T-helper 1 cell treated with Interleukin-12 subunit alpha and Interleukin-12 subunit beta and Interleukin-4 antibody, amounts not matched to agents 30 μg/mL and 1 μg/mL, for 36 hours (primary cell): ENCODE data around the gene FCN3.
A peak's percentile ranks its signal among the peaks of the same experiment; 100 is the strongest.

Experiments used
- H3K27ac Mint-ChIP-seq: one replicate; pipeline ENCODE4 v1.8.0; 2021; ENCODE audit warnings: mild to moderate bottlenecking, mixed read lengths
- H3K27me3 Mint-ChIP-seq: one replicate; pipeline ENCODE4 v1.8.0; 2021; ENCODE audit warnings: low read depth, mixed read lengths
- H3K36me3 Mint-ChIP-seq: one replicate; pipeline ENCODE4 v1.8.0; 2021; ENCODE audit warnings: low read depth, mixed read lengths
- H3K4me1 Mint-ChIP-seq: one replicate; pipeline ENCODE4 v1.8.0; 2021; ENCODE audit warnings: low read depth, mixed read lengths
- H3K4me3 Mint-ChIP-seq: one replicate; pipeline ENCODE4 v1.8.0; 2021; ENCODE audit warnings: mild to moderate bottlenecking, moderate library complexity, mixed read lengths
- H3K9me3 Mint-ChIP-seq: one replicate; pipeline ENCODE4 v1.8.0; 2021; ENCODE audit warnings: mixed read lengths

The FCN3 gene

GRCh38 chr1:27360159-27361043, 14.2 kb downstream of the FCN3 start:
- Mint-ChIP-seq H3K9me3 (no peaks in the 10 kb centered on the region), H3K27ac (peak overlapping the region; percentile 18), H3K36me3 (peaks cover 3% of the 10 kb centered on the region), H3K27me3 (no peaks in the 10 kb centered on the region), H3K4me3 (peak overlapping the region; percentile 72), H3K4me1 (peaks cover 23% of the 10 kb centered on the region)

- Mint-ChIP-seq H3K4me1 (peaks cover 20% of the 10 kb centered on the region), H3K4me3 (peak overlapping the region; percentile 72), H3K36me3 (peaks cover 3% of the 10 kb centered on the region), H3K9me3 (no peaks in the 10 kb centered on the region), H3K27me3 (no peaks in the 10 kb centered on the region), H3K27ac (peak overlapping the region; percentile 18)
Observed at GRCh38 chr1:27359822-27360158, 14.8 kb downstream of the FCN3 start.

- H3K27ac Mint-ChIP-seq, result no peak overlapping the region
- peaks cover 3% of the 10 kb centered on the region for H3K36me3 Mint-ChIP-seq
- no peak overlapping the region for H3K4me3 Mint-ChIP-seq
- no peaks in the 10 kb centered on the region for H3K9me3 Mint-ChIP-seq
- H3K4me1 Mint-ChIP-seq, result peaks cover 20% of the 10 kb centered on the region
- no peaks in the 10 kb centered on the region for H3K27me3 Mint-ChIP-seq
Observed at GRCh38 chr1:27358928-27359313, 15.7 kb downstream of the FCN3 start.

- Mint-ChIP-seq H3K4me3 (no peak overlapping the region), H3K27ac (no peak overlapping the region), H3K9me3 (no peaks in the 10 kb centered on the region), H3K27me3 (no peaks in the 10 kb centered on the region), H3K4me1 (peaks cover 20% of the 10 kb centered on the region), H3K36me3 (peaks cover 3% of the 10 kb centered on the region)
Observed at GRCh38 chr1:27358038-27358927, 16.3 kb downstream of the FCN3 start.

- Mint-ChIP-seq H3K27me3 (no peaks in the 10 kb centered on the region), H3K27ac (peak overlapping the region; percentile 85), H3K4me3 (peak overlapping the region; percentile 59), H3K9me3 (no peaks in the 10 kb centered on the region), H3K36me3 (peaks cover 3% of the 10 kb centered on the region), H3K4me1 (peaks cover 20% of the 10 kb centered on the region)
Observed at GRCh38 chr1:27357281-27358037, 17.2 kb downstream of the FCN3 start.

- H3K4me1 Mint-ChIP-seq, result peaks cover 20% of the 10 kb centered on the region
- H3K4me3 Mint-ChIP-seq, result peak overlapping the region; percentile 59
- no peaks in the 10 kb centered on the region for H3K9me3 Mint-ChIP-seq
- no peaks in the 10 kb centered on the region for H3K27me3 Mint-ChIP-seq
- H3K27ac Mint-ChIP-seq, result peak overlapping the region; percentile 85
- peaks cover 4% of the 10 kb centered on the region for H3K36me3 Mint-ChIP-seq
Observed at GRCh38 chr1:27356619-27357280, 17.9 kb downstream of the FCN3 start.

GRCh38 chr1:27356277-27356618, 18.4 kb downstream of the FCN3 start:
- H3K4me3 Mint-ChIP-seq, result no peak overlapping the region
- H3K27ac Mint-ChIP-seq, result peak overlapping the region; percentile 49
- H3K4me1 Mint-ChIP-seq, result peaks cover 20% of the 10 kb centered on the region
- peaks cover 4% of the 10 kb centered on the region for H3K36me3 Mint-ChIP-seq
- H3K9me3 Mint-ChIP-seq, result no peaks in the 10 kb centered on the region
- no peaks in the 10 kb centered on the region for H3K27me3 Mint-ChIP-seq

GRCh38 chr1:27355683-27356082, 18.9 kb downstream of the FCN3 start:
- H3K9me3 Mint-ChIP-seq, result no peaks in the 10 kb centered on the region
- H3K4me1 Mint-ChIP-seq, result peaks cover 20% of the 10 kb centered on the region
- H3K27ac Mint-ChIP-seq, result no peak overlapping the region
- H3K27me3 Mint-ChIP-seq, result no peaks in the 10 kb centered on the region
- peaks cover 4% of the 10 kb centered on the region for H3K36me3 Mint-ChIP-seq
- H3K4me3 Mint-ChIP-seq, result no peak overlapping the region

- Mint-ChIP-seq H3K9me3 (no peaks in the 10 kb centered on the region), H3K27ac (no peak overlapping the region), H3K4me1 (peaks cover 15% of the 10 kb centered on the region), H3K4me3 (no peak overlapping the region), H3K27me3 (no peaks in the 10 kb centered on the region), H3K36me3 (peaks cover 1% of the 10 kb centered on the region)
Observed at GRCh38 chr1:27353629-27354028, 21.0 kb downstream of the FCN3 start.

- Mint-ChIP-seq H3K4me1 (peaks cover 15% of the 10 kb centered on the region), H3K4me3 (no peak overlapping the region), H3K36me3 (peaks cover 1% of the 10 kb centered on the region), H3K27me3 (no peaks in the 10 kb centered on the region), H3K27ac (no peak overlapping the region), H3K9me3 (no peaks in the 10 kb centered on the region)
Observed at GRCh38 chr1:27353166-27353565, 21.5 kb downstream of the FCN3 start.

- Mint-ChIP-seq H3K27me3 (no peaks in the 10 kb centered on the region), H3K9me3 (no peaks in the 10 kb centered on the region), H3K27ac (no peak overlapping the region), H3K36me3 (peaks cover 5% of the 10 kb centered on the region), H3K4me3 (no peak overlapping the region), H3K4me1 (peaks cover 18% of the 10 kb centered on the region)
Observed at GRCh38 chr1:27351541-27352107, 23.0 kb downstream of the FCN3 start.

GRCh38 chr1:27350663-27351540, 23.7 kb downstream of the FCN3 start:
- Mint-ChIP-seq H3K9me3 (no peaks in the 10 kb centered on the region), H3K27ac (no peak overlapping the region), H3K27me3 (no peaks in the 10 kb centered on the region), H3K4me3 (no peak overlapping the region), H3K4me1 (peaks cover 22% of the 10 kb centered on the region), H3K36me3 (peaks cover 10% of the 10 kb centered on the region)
